ENCODE results near the gene DIPK1A. TPM values are rescaled to one million over a fixed set of nuclear protein-coding genes. Genes with fewer than 3 reads are reported as not detected.

DIPK1A gene
- total RNA-seq: 29.0 and 29.8 TPM in 2 replicates

GRCh38 chr1:92961131-92961895 is at the start of gene DIPK1A:
DIPK1A (minus strand) TSS chr1:92961462; CDS start chr1:92961429, 33 bp downstream.
- Histone ChIP-seq H3K4me2 (ENCODE audit: insufficient read depth, low read length) (peak within 1 kb of the TSS; percentile 94), H3K9me3 (ENCODE audit: low read depth, low read length) (no peaks in the 10 kb centered on the region), H3K36me3 (ENCODE audit: insufficient read depth, low read length) (no peaks in the 10 kb centered on the region), H2AFZ (ENCODE audit: low read length) (peak within 1 kb of the TSS; percentile 88), H3K27ac (ENCODE audit: low read depth, low read length) (peak within 1 kb of the TSS; percentile 88), H3K27me3 (ENCODE audit: insufficient read depth, low read length) (peaks cover 6% of the 10 kb centered on the region), H3K4me3 (ENCODE audit: insufficient read depth, low read length) (peak within 1 kb of the TSS; percentile 84), H4K20me1 (ENCODE audit: insufficient read depth, low read length) (no peaks in the 10 kb centered on the region), H3K79me2 (ENCODE audit: insufficient read depth, low read length) (peaks cover 6% of the 10 kb centered on the region), H3K4me1 (ENCODE audit: insufficient read depth, low read length) (peaks cover 9% of the 10 kb centered on the region)
- no peak for TF ChIP-seq CTCF (IDR thresholded peaks at IDR 0.05; ENCODE audit: extremely low read depth, low read depth, low read length)
- DNase-seq (ENCODE audit: insufficient read length, low spot score, missing footprints): peak; percentile 97

- Histone ChIP-seq H3K9me3 (ENCODE audit: low read depth, low read length) (no peaks in the 10 kb centered on the region), H3K4me1 (ENCODE audit: insufficient read depth, low read length) (no peaks in the 10 kb centered on the region), H4K20me1 (ENCODE audit: insufficient read depth, low read length) (no peaks in the 10 kb centered on the region), H3K4me3 (ENCODE audit: insufficient read depth, low read length) (no peak overlapping the region), H3K27ac (ENCODE audit: low read depth, low read length) (no peak overlapping the region), H3K36me3 (ENCODE audit: insufficient read depth, low read length) (no peaks in the 10 kb centered on the region), H3K4me2 (ENCODE audit: insufficient read depth, low read length) (no peak overlapping the region), H3K79me2 (ENCODE audit: insufficient read depth, low read length) (no peaks in the 10 kb centered on the region), H2AFZ (ENCODE audit: low read length) (no peak overlapping the region), H3K27me3 (ENCODE audit: insufficient read depth, low read length) (peaks cover 9% of the 10 kb centered on the region)
- DNase-seq (ENCODE audit: insufficient read length, low spot score, missing footprints): peak; percentile 78
- TF ChIP-seq CTCF (IDR thresholded peaks at IDR 0.05; ENCODE audit: extremely low read depth, low read depth, low read length): no peak
Observed at GRCh38 chr1:93007941-93008577, 46.8 kb upstream of the DIPK1A start.

GRCh38 chr1:93005252-93005598 is 44.0 kb upstream of the DIPK1A start:
- no peak for DNase-seq (ENCODE audit: insufficient read length, low spot score, missing footprints)
- TF ChIP-seq CTCF (IDR thresholded peaks at IDR 0.05; ENCODE audit: extremely low read depth, low read depth, low read length): no peak

GRCh38 chr1:93004566-93005251 is 43.4 kb upstream of the DIPK1A start:
- Histone ChIP-seq H2AFZ (ENCODE audit: low read length) (no peak overlapping the region), H3K27ac (ENCODE audit: low read depth, low read length) (no peak overlapping the region), H3K79me2 (ENCODE audit: insufficient read depth, low read length) (no peaks in the 10 kb centered on the region), H3K9me3 (ENCODE audit: low read depth, low read length) (no peaks in the 10 kb centered on the region), H4K20me1 (ENCODE audit: insufficient read depth, low read length) (no peaks in the 10 kb centered on the region), H3K36me3 (ENCODE audit: insufficient read depth, low read length) (no peaks in the 10 kb centered on the region), H3K4me3 (ENCODE audit: insufficient read depth, low read length) (no peak overlapping the region), H3K4me2 (ENCODE audit: insufficient read depth, low read length) (no peak overlapping the region), H3K27me3 (ENCODE audit: insufficient read depth, low read length) (peaks cover 16% of the 10 kb centered on the region), H3K4me1 (ENCODE audit: insufficient read depth, low read length) (peaks cover 5% of the 10 kb centered on the region)
- DNase-seq (ENCODE audit: insufficient read length, low spot score, missing footprints): no peak
- TF ChIP-seq CTCF (IDR thresholded peaks at IDR 0.05; ENCODE audit: extremely low read depth, low read depth, low read length): no peak

More at GRCh38 chr1:93005252-93005598, 44.0 kb upstream of the DIPK1A start:
- Histone ChIP-seq H3K36me3 (ENCODE audit: insufficient read depth, low read length) (no peaks in the 10 kb centered on the region), H2AFZ (ENCODE audit: low read length) (no peak overlapping the region), H3K27ac (ENCODE audit: low read depth, low read length) (no peak overlapping the region), H3K27me3 (ENCODE audit: insufficient read depth, low read length) (peaks cover 16% of the 10 kb centered on the region), H3K79me2 (ENCODE audit: insufficient read depth, low read length) (no peaks in the 10 kb centered on the region), H3K4me3 (ENCODE audit: insufficient read depth, low read length) (no peak overlapping the region), H3K4me1 (ENCODE audit: insufficient read depth, low read length) (peaks cover 5% of the 10 kb centered on the region), H4K20me1 (ENCODE audit: insufficient read depth, low read length) (no peaks in the 10 kb centered on the region), H3K4me2 (ENCODE audit: insufficient read depth, low read length) (no peak overlapping the region), H3K9me3 (ENCODE audit: low read depth, low read length) (no peaks in the 10 kb centered on the region)
